Loucy (cell line): ENCODE data around the gene MAP2K4.

Source experiments
- CTCF ChIP-seq: fragments of 200-600 bp; sonication (generic); conservative IDR thresholded peaks from 2 replicates; pipeline ENCODE4 v1.5.1; 2014; ENCODE audit warnings: mild to moderate bottlenecking, antibody characterized with exemption, low read length
- EZH2phosphoT487 ChIP-seq: fragments of 200-600 bp; IDR thresholded peaks from 2 replicates; pipeline ENCODE4 v1.6.1; 2018; ENCODE audit warnings: antibody characterized with exemption, mild to moderate bottlenecking, moderate library complexity, borderline replicate concordance

GRCh38 chr17:12104831-12105230, 84.2 kb downstream of the MAP2K4 start:
- TF ChIP-seq CTCF: no peak
- no peak for TF ChIP-seq EZH2phosphoT487
